ENCODE measurements around the gene RTN3.

RTN3 gene

DNA sequence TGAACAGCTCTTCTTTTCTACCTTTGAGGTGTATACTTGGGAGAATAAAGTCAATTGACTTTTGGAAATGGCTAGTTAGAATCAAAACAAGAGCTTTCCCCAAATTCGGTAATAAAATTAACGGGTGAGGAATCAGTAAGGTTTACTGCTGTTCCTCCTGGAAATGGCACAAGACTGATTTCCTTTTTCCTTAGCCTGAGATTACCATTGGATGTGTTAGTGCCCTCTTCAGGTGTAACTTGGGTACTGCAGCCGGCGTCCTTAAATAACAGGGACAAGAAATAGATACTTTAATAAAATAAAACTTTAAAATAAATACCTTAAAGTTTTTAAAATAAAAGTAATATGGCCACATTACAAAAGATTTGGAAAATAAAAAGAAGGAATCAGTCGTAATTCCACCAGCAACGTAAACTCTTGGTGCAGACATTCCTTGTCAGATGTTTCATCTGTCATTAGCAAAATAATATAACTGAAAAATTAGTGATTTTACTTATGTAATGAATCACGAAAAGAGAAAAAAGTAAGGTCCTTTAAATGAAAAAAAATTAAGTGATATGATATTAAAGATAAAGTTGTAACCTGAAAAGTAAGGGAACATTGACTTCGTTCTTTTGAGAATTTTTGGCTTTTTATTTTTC is 57.5 kb downstream of the RTN3 start:
- peak; percentile 85 for DNase-seq (ENCODE audit: low read depth)
- H3K4me3 ChIP-seq (ENCODE audit: control insufficient read depth, low read depth, low read length) = no peak overlapping the region
- TF ChIP-seq, protein P1, sequence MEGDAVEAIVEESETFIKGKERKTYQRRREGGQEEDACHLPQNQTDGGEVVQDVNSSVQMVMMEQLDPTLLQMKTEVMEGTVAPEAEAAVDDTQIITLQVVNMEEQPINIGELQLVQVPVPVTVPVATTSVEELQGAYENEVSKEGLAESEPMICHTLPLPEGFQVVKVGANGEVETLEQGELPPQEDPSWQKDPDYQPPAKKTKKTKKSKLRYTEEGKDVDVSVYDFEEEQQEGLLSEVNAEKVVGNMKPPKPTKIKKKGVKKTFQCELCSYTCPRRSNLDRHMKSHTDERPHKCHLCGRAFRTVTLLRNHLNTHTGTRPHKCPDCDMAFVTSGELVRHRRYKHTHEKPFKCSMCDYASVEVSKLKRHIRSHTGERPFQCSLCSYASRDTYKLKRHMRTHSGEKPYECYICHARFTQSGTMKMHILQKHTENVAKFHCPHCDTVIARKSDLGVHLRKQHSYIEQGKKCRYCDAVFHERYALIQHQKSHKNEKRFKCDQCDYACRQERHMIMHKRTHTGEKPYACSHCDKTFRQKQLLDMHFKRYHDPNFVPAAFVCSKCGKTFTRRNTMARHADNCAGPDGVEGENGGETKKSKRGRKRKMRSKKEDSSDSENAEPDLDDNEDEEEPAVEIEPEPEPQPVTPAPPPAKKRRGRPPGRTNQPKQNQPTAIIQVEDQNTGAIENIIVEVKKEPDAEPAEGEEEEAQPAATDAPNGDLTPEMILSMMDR (conservative IDR thresholded peaks at IDR 0.05; ENCODE audit: control insufficient read depth, insufficient read depth, low read depth, low read length) = peak; percentile 95

DNA sequence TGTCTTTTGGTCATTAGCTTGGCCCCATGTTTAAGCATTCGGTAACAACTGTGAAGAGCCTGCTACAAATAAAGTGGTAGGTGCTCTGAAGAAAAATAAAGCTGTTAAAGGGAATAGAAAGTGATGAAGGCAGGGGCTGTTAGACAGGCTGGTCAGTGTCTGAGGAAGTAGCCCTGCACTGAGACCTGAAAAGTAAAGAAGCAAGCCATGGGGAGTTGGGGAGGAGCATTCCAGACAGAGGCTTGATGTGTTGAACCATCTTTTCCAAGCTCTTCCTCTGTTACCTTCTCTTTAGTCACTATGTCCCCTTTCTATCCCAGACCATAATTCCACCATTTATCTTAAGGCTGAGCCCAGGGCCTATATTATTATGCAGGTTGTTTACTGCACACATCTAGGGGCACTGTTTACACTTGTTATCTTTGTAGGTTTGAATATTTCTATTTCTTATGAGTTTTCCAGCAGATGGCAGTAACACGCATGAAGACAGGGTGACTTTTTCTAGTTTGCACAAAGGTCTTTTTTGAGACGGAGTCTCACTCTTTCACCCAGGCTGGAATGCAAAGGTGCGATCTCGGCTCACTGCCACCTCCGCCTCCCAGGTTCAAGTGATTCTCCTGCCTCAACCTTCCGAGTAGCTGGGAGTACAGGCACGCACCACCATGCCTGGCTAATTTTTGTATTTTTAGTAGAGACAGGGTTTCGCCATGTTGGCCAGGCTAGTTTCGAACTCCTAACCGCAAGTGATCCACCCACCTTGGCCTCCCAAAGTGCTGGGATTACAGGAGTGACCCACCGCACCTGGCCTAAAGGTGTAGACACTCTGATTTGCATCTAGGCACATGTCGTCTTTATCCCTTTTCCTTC is 64.2 kb downstream of the RTN3 start:
- H3K4me3 ChIP-seq (ENCODE audit: control insufficient read depth, low read depth, low read length) = no peak overlapping the region
- DNase-seq (ENCODE audit: low read depth) = no peak
- TF ChIP-seq, protein P1 (conservative IDR thresholded peaks at IDR 0.05; ENCODE audit: control insufficient read depth, insufficient read depth, low read depth, low read length) = peak; percentile 31

- DNase-seq (ENCODE audit: low read depth) = peak; percentile 57
- TF ChIP-seq, protein P1 (conservative IDR thresholded peaks at IDR 0.05; ENCODE audit: control insufficient read depth, insufficient read depth, low read depth, low read length) = no peak
Measured at GRCh38 chr11:63747011-63747410, 65.7 kb downstream of the RTN3 start.

DNA sequence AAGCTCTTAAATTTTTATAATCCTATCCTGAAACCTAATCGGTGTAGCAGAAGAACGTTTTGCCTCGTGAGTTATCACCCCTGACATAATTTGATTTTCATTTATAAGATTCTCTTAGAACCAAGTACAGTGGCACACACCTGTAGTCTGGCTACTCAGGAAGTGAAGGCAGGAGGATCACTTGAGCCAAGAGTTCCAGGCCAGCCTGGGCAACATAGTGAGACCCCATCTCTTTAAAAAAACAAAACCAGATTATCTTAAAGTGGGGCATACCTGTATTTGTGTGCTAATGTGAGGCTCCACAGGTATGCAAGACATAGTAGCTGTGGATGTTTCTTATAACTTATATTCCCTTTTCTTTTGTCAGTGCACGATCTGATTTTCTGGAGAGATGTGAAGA is 68.3 kb downstream of the RTN3 start:
- DNase-seq (ENCODE audit: low read depth) = no peak
- H3K4me3 ChIP-seq (ENCODE audit: control insufficient read depth, low read depth, low read length) = no peak overlapping the region
- TF ChIP-seq, protein P1 (conservative IDR thresholded peaks at IDR 0.05; ENCODE audit: control insufficient read depth, insufficient read depth, low read depth, low read length) = no peak

More at GRCh38 chr11:63747011-63747410, 65.7 kb downstream of the RTN3 start:
- no peak overlapping the region for H3K4me3 ChIP-seq (ENCODE audit: control insufficient read depth, low read depth, low read length)

- TF ChIP-seq, protein P1 (conservative IDR thresholded peaks at IDR 0.05; ENCODE audit: control insufficient read depth, insufficient read depth, low read depth, low read length) = no peak
- no peak for DNase-seq (ENCODE audit: low read depth)
- H3K4me3 ChIP-seq (ENCODE audit: control insufficient read depth, low read depth, low read length) = no peak overlapping the region
Measured at GRCh38 chr11:63756919-63757761, 75.8 kb downstream of the RTN3 start.

DNA sequence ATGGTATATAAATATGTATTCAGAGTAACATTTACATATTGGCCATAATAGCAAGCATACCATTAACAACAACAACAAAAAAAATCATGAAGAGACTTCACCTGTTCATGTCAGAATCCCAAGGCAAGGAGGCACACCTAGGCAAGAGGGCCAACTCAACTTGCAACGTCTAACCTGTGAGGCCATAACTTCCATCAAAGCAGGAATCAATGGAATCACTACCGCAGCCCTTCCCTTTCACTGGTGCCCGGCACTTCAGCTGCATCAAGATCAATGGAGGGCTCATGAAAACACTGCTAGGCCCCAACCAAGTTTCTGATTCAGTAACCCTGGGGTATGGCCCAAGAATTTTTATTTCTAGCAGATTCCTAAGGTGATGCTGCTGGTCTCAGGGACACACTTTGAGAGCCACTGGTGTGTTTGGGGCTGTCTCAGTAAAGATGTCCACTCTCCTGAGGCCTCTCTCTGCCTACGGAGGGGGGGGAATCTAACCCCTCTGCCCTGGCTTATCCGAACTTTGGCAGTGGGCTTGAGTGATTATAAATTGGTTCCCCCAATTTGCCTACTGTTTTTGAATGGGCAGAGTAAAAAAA is 79.3 kb downstream of the RTN3 start:
- no peak for DNase-seq (ENCODE audit: low read depth)
- H3K4me3 ChIP-seq (ENCODE audit: control insufficient read depth, low read depth, low read length) = no peak overlapping the region
- TF ChIP-seq, protein P1 (conservative IDR thresholded peaks at IDR 0.05; ENCODE audit: control insufficient read depth, insufficient read depth, low read depth, low read length) = no peak
